Mammary epithelial cell (primary cell): ENCODE data around the gene SGIP1.

Source experiments
- EZH2 ChIP-seq: IDR thresholded peaks from 2 replicates; pipeline ENCODE4 v1.6.1; 2012; ENCODE audit warnings: low read length, inconsistent platforms, borderline replicate concordance
- TF ChIP-seq, protein P1 (sequence below), 2 donors: IDR thresholded peaks in 1 of 2; conservative IDR thresholded peaks in 1 of 2; 2 replicates each; pipeline ENCODE4 v1.5.1; 2011 to 2012; ENCODE audit warnings: inconsistent platforms in 2 of 2, low read length in 2 of 2, mild to moderate bottlenecking in 2 of 2, control low read depth in 1 of 2, low read depth in 1 of 2; ENCODE audit not compliant: insufficient read depth in 1 of 2; ENCODE audit errors: extremely low read depth in 1 of 2

DNA sequence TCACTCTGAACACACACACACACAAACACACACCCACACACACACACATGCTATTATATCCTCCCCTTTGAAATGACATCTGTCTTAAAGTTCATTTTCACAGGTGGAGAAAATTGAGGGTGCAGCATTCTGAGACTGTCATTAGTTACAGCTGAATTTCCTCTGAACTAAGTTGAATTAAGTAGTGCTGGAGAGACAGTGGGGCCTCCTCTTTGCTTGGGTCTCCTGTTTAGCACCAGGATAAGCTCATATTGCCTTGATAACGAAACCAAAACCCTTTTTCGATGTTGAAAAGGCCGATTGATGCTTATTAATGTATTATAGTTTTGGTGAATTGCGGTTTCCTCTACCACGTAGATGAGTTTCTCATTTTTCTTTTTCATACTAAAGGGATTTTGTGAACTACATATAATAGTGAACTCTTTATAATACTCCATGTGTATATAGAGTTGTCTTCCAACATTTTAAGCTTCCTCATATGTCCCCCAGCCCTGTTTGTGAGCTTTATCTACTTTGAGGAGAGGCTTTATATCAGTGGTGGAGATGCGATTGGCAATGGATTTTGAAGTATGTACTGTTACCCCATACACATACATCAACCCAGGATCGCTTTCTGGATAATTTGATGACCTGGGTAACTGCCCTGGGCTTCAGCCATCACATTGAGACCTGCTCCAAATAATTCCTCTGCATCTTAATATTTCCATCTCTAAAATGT is 235.7 kb downstream of the SGIP1 start:
- TF ChIP-seq, protein P1, sequence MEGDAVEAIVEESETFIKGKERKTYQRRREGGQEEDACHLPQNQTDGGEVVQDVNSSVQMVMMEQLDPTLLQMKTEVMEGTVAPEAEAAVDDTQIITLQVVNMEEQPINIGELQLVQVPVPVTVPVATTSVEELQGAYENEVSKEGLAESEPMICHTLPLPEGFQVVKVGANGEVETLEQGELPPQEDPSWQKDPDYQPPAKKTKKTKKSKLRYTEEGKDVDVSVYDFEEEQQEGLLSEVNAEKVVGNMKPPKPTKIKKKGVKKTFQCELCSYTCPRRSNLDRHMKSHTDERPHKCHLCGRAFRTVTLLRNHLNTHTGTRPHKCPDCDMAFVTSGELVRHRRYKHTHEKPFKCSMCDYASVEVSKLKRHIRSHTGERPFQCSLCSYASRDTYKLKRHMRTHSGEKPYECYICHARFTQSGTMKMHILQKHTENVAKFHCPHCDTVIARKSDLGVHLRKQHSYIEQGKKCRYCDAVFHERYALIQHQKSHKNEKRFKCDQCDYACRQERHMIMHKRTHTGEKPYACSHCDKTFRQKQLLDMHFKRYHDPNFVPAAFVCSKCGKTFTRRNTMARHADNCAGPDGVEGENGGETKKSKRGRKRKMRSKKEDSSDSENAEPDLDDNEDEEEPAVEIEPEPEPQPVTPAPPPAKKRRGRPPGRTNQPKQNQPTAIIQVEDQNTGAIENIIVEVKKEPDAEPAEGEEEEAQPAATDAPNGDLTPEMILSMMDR (conservative IDR thresholded peaks at IDR 0.05 in 1 of 2, IDR thresholded peaks at IDR 0.05 in 1 of 2; ENCODE audit: extremely low read depth in 1 of 2, insufficient read depth in 1 of 2, low read depth in 1 of 2, low read length in 2 of 2), result no peak
- no peak for TF ChIP-seq EZH2
